ENCODE results near the gene FOXA3. TPM values are rescaled to one million over a fixed set of nuclear protein-coding genes. Genes with fewer than 3 reads are reported as not detected.

Gene FOXA3
- total RNA-seq, 1 donor from 2014 or later = not detected

DNA sequence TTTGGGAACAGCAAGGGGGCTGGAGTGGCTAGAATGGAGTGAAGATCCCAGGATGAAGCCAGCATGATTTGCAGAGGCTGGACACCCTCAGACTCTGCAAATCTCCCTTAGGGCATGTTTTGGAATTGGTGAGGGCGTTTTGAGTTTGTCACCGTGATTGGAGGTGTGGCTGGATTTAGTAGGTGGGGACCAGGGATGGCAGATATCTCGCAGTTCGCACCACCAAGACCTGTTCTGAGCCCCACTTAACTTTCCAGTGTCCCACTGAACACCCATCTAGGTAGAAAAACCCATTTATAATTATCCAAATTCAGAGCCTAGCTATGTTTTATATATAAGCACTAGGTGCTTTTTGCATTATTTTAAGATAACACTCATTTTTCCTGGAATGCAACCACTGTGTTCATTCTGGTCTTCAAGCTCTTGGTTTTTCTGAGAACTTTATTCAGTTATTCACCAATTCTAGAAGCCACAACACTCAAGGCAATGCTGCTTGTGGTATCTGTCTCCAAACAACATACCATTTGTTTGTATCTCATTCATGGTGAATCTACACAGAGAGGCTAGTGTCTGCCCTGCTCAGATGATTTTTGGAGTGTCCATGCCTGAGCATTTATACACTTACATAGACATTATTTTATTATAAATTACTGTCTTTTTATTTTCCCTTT is 53.4 kb downstream of the FOXA3 start:
- no peak for DNase-seq (ENCODE audit: low read depth in 2 of 2)

DNA sequence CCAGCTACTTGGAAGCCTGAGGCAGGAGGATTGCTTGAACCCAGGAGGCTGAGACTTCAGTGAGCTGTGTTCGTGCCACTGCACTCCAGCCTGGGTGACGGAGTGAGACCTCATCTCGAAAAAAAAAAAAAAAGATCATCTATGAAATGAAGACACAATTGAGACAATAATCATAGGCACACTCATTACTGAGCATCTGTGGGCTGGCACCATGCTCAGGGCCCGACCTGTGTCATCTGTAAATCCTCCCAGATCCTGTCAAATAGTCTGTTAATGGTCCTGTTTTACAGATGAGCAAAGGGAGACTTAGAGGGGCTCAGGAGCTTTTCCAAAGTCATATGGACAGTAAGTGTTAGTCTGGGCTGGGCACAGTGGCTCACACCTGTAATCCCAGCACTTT is 54.6 kb downstream of the FOXA3 start:
- DNase-seq (ENCODE audit: low read depth in 2 of 2) = no peak

DNA sequence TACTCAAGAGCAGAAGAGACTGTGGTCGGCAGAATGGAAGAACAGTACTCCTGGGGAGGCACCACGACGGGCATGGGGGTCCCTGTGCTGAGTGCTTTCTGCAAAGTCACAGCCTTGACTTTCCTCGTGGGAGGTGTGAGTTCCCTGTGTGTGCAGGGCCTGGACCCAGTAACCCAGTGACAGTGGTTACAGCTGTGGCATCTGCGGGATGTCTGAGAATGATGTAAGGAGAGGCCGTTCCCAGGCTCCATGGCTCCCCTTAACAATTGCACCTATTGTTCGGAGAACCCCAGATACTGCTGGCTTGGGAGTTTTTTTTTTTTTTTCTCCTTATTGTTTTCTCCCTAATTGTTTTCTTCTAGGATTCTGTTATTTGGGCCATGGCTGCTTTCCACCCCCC is 55.6 kb downstream of the FOXA3 start:
- DNase-seq (ENCODE audit: low read depth in 2 of 2) = no peak

DNA sequence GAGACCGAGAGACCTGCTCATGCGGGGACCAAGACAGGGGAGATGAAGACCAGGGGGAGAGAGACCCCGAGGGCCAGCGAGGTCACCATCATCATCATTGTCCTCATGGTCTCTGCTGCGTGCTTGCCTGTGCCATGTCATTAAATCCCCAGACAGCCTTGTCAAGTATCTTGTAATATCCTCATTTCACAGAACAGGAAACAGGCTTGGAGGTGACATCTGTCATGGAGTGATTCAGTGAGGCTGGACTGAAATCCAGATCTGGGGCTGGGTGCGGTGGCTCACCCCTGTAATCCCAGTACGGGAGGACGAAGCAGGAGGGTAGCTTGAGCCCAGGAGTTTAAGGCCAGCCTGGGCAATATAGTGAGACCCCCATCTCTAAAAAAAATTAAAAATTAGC is 56.3 kb downstream of the FOXA3 start:
- no peak for DNase-seq (ENCODE audit: low read depth in 2 of 2)

DNA sequence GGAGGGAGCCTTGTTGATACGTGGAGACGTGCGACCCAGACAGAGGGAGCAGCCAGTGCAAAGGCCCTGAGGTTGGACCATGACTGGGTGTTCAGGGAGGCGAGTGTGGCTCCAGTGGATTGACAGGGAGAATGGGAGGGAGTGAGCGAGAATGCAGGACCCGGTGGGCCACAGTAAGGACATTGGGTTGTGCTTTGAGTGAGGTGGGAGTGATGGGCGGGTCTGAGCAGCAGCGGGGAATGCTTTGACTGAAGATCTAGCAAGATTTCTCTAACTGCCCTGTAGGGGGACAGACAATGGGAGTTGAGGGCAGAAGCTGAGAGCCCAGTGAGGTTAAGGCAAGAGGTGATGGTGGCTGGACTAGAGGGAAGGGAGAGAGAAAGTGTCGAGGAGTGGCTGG is 58.2 kb downstream of the FOXA3 start:
- no peak for DNase-seq (ENCODE audit: low read depth in 2 of 2)

Other genes starting within 250 kb of the FOXA3 start
- gene EML2, start 224.9 kb upstream of the FOXA3 start, total RNA-seq = 11.1 and 15.7 TPM in 2 replicates
- 0.13 TPM in 1 of 2 replicates, not detected in the other for gene GIPR, start 196.1 kb upstream of the FOXA3 start, total RNA-seq
- 222 and 396 TPM in 2 replicates for gene SNRPD2, start 172.4 kb upstream of the FOXA3 start, total RNA-seq
- gene QPCTL, start 171.7 kb upstream of the FOXA3 start, total RNA-seq = 8.3 and 11.7 TPM in 2 replicates
- gene FBXO46, start 133.4 kb upstream of the FOXA3 start, total RNA-seq = 3.2 and 5.4 TPM in 2 replicates
- gene MEIOSIN, start 130.9 kb upstream of the FOXA3 start, total RNA-seq = not detected in 2 replicates
- 4.0 and 5.4 TPM in 2 replicates for gene SIX5, start 95.1 kb upstream of the FOXA3 start, total RNA-seq
- gene DMPK, start 81.8 kb upstream of the FOXA3 start, total RNA-seq = 5.0 and 8.0 TPM in 2 replicates
- gene DMWD, start 71.5 kb upstream of the FOXA3 start, total RNA-seq = 15.8 and 22.3 TPM in 2 replicates
- under 0.01 TPM in 2 replicates for gene RSPH6A, start 49.0 kb upstream of the FOXA3 start, total RNA-seq
- 22.1 and 35.3 TPM in 2 replicates for gene SYMPK, start 1.2 kb upstream of the FOXA3 start, total RNA-seq
- gene IRF2BP1, start 21.8 kb downstream of the FOXA3 start, total RNA-seq = 14.9 and 24.5 TPM in 2 replicates
- gene MYPOP, start 38.3 kb downstream of the FOXA3 start, total RNA-seq = 0.64 and 1.8 TPM in 2 replicates
- gene NANOS2, start 50.5 kb downstream of the FOXA3 start, total RNA-seq = not detected in 2 replicates
- 5.1 and 7.8 TPM in 2 replicates for gene NOVA2, start 109.5 kb downstream of the FOXA3 start, total RNA-seq
- gene CCDC61, start 131.1 kb downstream of the FOXA3 start, total RNA-seq = 4.6 and 5.2 TPM in 2 replicates
- not detected in 2 replicates for gene PGLYRP1, start 158.7 kb downstream of the FOXA3 start, total RNA-seq
- gene IGFL4, start 176.7 kb downstream of the FOXA3 start, total RNA-seq = not detected in 2 replicates

Measured in dermis microvascular lymphatic vessel endothelial cell (primary cell).